ENCODE data around the gene CNTNAP5. TPM values are rescaled to one million over a fixed set of nuclear protein-coding genes. Genes with fewer than 3 reads are reported as not detected.

CNTNAP5 gene
- total and polyA plus RNA-seq, 2 donors (not counting 3 experiments of a cell fraction or from before 2014, with no cell fraction given) = not detected

- no peak overlapping the region for H3K4me2 ChIP-seq (ENCODE audit: insufficient read depth, low read length)
- ChIA-PET CTCF (no interaction called here), POLR2A (no interaction called here)
- intact Hi-C loops (cut with micrococcal nuclease) (no loop called here), dilution Hi-C loops (cut with MboI; ENCODE audit: extremely low pct_ligation_motif_present, low sequenced_read_pairs) (no loop called here)
- H3K4me1 ChIP-seq (ENCODE audit: control insufficient read depth, extremely low read depth, insufficient read depth, low read length) = no peaks in the 10 kb centered on the region
- DNase-seq (ENCODE audit: low read depth, low spot score) (no peak), FAIRE-seq (no peak)
- BruUV-seq (replicated peaks) = no TSS peak
- no peak overlapping the region for H3K9ac ChIP-seq (replicated peaks; ENCODE audit: extremely low read depth, insufficient read depth, low read length)
- H3K9me1 ChIP-seq (replicated peaks; ENCODE audit: control insufficient read depth, extremely low read depth, insufficient read depth, low read length) = no peaks in the 10 kb centered on the region
- no peak overlapping the region for H3K4me3 ChIP-seq (replicated peaks in 1 of 3; ENCODE audit: insufficient read depth in 1 of 3, low read depth in 1 of 3, low read length in 3 of 3)
- no peaks in the 10 kb centered on the region for H3K79me2 ChIP-seq (ENCODE audit: control insufficient read depth, insufficient read depth, low read length)
- no peaks in the 10 kb centered on the region for H3K27me3 ChIP-seq (ENCODE audit: control insufficient read depth in 2 of 2, insufficient read depth in 2 of 2, low read length in 2 of 2)
- no peaks in the 10 kb centered on the region for H3K36me3 ChIP-seq (ENCODE audit: control insufficient read depth in 2 of 2, extremely low read depth in 1 of 2, insufficient read depth in 2 of 2, low read length in 2 of 2)
- H3K9me3 ChIP-seq (replicated peaks; ENCODE audit: control insufficient read depth, insufficient read depth, low read length) = peaks cover 6% of the 10 kb centered on the region
- H2AFZ ChIP-seq (ENCODE audit: low read depth, low read length) = no peak overlapping the region
- H4K20me1 ChIP-seq (replicated peaks; ENCODE audit: control insufficient read depth, extremely low read depth, insufficient read depth, low read length) = no peaks in the 10 kb centered on the region
- TF ChIP-seq CTCF (IDR thresholded peaks at IDR 0.05; ENCODE audit: extremely low read depth in 1 of 2, insufficient read depth in 1 of 2, low read depth in 1 of 2, low read length in 2 of 2) = no peak
- no peak for TF ChIP-seq POLR2AphosphoS5 (IDR thresholded peaks at IDR 0.05; ENCODE audit: insufficient read depth, low read depth, low read length)
- no peak for TF ChIP-seq JUN (IDR thresholded peaks at IDR 0.05; ENCODE audit: borderline replicate concordance, insufficient read depth, insufficient read length, low read depth)
- TF ChIP-seq EZH2 (IDR thresholded peaks at IDR 0.05; ENCODE audit: borderline replicate concordance, low read depth, low read length, severe bottlenecking) = no peak
- TF ChIP-seq MAX (IDR thresholded peaks at IDR 0.05; ENCODE audit: insufficient read depth, insufficient read length) = no peak
- no peak for TF ChIP-seq MYC (IDR thresholded peaks at IDR 0.05; ENCODE audit: low read depth, low read length)
- no peak for TF ChIP-seq GATA2 (IDR thresholded peaks at IDR 0.05; ENCODE audit: insufficient read depth, insufficient read length, low read depth, low read length)
- no peak for TF ChIP-seq FOS (IDR thresholded peaks at IDR 0.05; ENCODE audit: borderline replicate concordance, insufficient read depth, low read length)
- no peak overlapping the region for H3K27ac ChIP-seq (ENCODE audit: insufficient read depth, low read depth, low read length)
Measured at GRCh38 chr2:124131276-124131675, 106.2 kb downstream of the CNTNAP5 start.

Data from endothelial cell of umbilical vein (primary cell).